HAP-1 (cell line): ENCODE data around the gene TTLL11.

Experiments
- DNase-seq, 2 experiments: peaks; one replicate each; pipeline ENCODE4 v3.0.0-alpha.2; 2016 to 2020; ENCODE audit warnings: low spot score in 2 of 2
- H3K27me3 ChIP-seq: fragments of 250-450 bp; sonication (Bioruptor Pico); 2 replicates; pipeline ENCODE4 v1.5.1; 2020; ENCODE audit warnings: low read depth, mild to moderate bottlenecking, moderate library complexity
- H3K36me3 ChIP-seq: fragments of 250-450 bp; sonication (Bioruptor Pico); replicated peaks from 2 replicates; pipeline ENCODE4 v1.5.1; 2020; ENCODE audit warnings: mild to moderate bottlenecking
- H3K4me1 ChIP-seq: fragments of 250-450 bp; sonication (Bioruptor Pico); 2 replicates; pipeline ENCODE4 v1.5.1; 2020; ENCODE audit warnings: mild to moderate bottlenecking
- H3K4me3 ChIP-seq: fragments of 250-450 bp; sonication (Bioruptor Pico); 2 replicates; pipeline ENCODE4 v1.5.1; 2020; ENCODE audit warnings: mild to moderate bottlenecking, moderate library complexity
- H3K9me3 ChIP-seq: fragments of 250-450 bp; sonication (Bioruptor Pico); 2 replicates; pipeline ENCODE4 v1.5.1; 2020; ENCODE audit warnings: mild to moderate bottlenecking, moderate library complexity
- in situ Hi-C: fragments of 300-500 bp; cut with MboI; formaldehyde crosslinking; loops from 3 replicates; pipeline ENCODE4 v1.14.3; 2020; ENCODE audit warnings: low sequenced_read_pairs, inconsistent platforms, mixed read lengths

TTLL11 gene

DNA sequence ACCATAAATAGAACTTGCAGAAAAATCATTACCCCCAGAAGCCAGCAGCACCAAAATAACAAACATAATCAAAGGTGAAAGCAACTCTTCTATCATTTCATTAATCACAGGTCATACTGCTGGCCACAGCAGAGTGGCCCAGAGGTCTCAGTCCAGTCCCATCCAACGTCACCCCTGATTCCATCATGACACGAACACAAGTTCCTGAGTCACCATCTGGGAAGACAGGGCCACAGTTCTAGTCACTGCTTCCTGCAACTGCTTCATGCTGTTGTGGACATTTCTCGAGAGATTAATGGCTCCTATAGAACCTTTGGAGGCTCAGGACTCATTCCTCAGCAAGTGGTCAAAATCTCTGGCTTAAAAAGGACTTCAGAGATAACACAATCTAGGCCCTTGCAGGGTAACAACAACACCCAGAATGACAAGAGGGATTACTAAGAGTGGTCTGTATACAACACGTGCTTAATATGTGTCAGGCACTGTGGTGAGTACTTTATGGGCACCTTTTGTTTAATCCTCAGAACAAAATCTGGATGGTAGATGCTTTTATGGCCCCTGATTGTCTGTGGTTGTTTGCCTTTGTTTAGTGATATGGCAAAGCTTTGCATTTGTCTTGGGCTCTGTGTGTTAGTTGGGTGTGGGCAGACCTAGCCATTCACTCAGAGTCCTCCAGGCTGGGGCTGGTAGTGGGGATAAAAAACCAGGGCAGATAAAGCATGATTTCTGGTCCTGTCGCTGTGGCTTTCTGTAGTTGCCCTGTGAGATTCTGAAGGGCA is 257.3 kb downstream of the TTLL11 start:
- DNase-seq, result peak in 1 of 2 experiments; percentile 8
- in situ Hi-C loops, result no loop called here
- no peaks in the 10 kb centered on the region; the same call in 1 of the 2 replicates for H3K27me3 ChIP-seq
- no peaks in the 10 kb centered on the region for H3K4me1 ChIP-seq
- no peaks in the 10 kb centered on the region for H3K9me3 ChIP-seq
- H3K36me3 ChIP-seq, result no peaks in the 10 kb centered on the region
- no peak overlapping the region for H3K4me3 ChIP-seq

DNA sequence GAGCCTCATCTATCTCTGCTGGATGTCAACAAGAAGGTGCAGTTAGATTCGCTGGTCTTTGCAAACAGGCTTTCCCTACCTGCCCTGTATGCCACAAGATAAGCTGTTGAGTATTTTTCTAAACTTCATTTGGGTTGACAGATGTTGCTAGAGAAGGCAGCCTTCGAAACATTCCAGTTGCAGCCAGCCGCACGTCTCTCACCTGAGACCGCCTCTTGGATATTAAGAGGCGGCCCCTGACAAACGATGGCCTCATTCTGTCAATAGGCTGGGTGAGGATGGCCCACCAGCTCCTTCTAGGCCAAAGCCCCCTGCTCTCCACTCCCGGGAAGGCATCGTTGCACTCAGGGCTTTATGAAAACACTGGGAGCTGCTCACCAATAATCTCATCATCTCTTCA is 260.0 kb downstream of the TTLL11 start:
- Histone ChIP-seq H3K27me3 (no peaks in the 10 kb centered on the region; the same call in 1 of the 2 replicates), H3K36me3 (no peaks in the 10 kb centered on the region), H3K4me3 (no peak overlapping the region), H3K4me1 (no peaks in the 10 kb centered on the region), H3K9me3 (no peaks in the 10 kb centered on the region)
- DNase-seq, result peak in 1 of 2 experiments; percentile 1
- in situ Hi-C loops, result no loop called here

DNA sequence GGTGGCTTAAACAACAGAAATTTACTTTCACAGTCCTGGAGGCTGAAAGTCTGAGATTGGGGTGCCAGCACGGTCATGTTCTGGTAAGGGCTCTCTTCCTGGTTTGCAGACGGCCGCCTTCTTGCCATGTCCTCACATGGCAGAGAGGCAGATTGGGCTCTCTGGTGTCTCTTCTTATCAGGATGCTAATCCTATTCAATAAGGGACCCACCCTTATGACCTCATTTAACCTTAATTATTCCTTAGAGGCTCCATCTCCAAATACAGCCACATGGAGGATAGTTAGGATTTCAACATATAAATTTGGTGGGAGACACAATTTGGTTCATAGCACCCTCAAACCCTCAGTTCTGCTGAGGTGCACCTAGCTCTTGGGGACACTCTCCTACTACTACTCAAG is 261.2 kb downstream of the TTLL11 start:
- H3K4me1 ChIP-seq, result no peaks in the 10 kb centered on the region
- no peaks in the 10 kb centered on the region for H3K9me3 ChIP-seq
- no peaks in the 10 kb centered on the region for H3K36me3 ChIP-seq
- in situ Hi-C loops, result no loop called here
- H3K27me3 ChIP-seq, result no peaks in the 10 kb centered on the region
- no peak overlapping the region for H3K4me3 ChIP-seq
- DNase-seq, result peak in 1 of 2 experiments; percentile 1

DNA sequence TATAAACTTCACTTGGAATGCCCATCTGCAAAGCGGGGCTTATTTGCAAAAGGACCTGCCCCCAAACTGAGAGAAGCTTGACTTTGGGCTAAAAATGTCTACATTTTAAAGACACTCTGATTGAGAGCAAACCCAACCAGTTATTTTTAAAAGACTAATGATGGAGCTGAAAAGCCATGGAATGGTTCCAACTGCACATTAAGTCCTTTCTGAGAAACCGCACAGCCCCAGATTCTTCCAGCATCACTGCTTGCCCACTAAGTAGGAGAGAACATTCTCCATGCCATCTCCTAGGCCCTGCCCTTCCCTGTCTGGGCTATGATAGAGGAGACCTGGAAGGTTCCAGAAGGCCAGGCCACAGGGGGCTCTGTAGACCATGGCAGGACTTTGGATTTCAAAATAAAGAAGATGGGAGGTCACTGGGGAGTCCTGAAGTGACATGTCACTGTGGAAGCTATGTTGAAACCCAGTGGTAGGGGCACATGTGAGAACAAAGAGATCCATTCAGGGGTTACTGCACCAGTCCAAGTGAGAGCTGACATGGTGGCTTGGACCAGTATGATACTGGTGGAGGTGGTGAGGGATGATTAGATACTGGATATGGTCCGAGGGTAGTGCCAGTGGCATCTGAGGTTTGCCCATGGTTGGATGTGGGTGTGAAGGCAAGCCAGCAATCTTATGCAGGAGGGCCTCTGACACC is 262.5 kb downstream of the TTLL11 start:
- H3K4me1 ChIP-seq, result no peaks in the 10 kb centered on the region
- in situ Hi-C loops, result no loop called here
- no peaks in the 10 kb centered on the region for H3K27me3 ChIP-seq
- no peak overlapping the region for H3K4me3 ChIP-seq
- peak in 1 of 2 experiments; percentile 4 for DNase-seq
- H3K36me3 ChIP-seq, result no peaks in the 10 kb centered on the region
- H3K9me3 ChIP-seq, result no peaks in the 10 kb centered on the region

DNA sequence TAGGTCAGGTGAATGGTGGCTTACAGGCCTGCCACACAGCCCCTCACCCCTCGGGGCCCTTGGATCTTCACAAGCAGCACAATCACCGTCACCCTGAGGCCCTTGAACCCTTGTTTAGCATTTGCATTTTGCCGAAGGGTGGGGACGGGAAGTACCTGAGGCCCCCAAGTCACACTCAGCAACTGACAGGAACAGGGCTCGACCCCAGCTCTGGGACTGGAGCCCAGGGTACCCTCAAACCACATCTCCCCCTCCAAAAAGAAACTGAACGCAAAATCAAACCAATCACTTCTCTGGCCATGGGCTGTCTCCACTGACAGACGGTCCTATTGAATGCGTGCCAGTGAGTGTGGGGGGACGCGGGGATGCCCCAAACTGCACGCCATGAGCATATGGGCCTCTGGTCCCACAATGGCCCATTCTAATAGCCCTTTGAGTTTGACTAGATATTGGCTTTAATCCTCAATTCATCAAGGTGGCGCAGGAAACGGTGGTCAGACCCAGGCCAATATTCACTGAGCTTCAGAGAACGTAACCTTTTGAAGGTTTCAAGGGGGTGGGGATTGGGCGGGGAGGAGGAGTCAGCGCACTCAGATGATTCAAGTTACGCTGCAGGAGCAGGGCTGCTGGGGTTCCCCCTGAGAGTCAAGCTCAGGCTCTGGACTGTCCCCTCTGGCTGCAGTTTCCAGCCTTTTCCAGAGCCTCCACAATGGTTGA is 265.7 kb downstream of the TTLL11 start:
- no peaks in the 10 kb centered on the region for H3K9me3 ChIP-seq
- no peaks in the 10 kb centered on the region for H3K4me1 ChIP-seq
- no peak for DNase-seq
- in situ Hi-C loops, result no loop called here
- H3K4me3 ChIP-seq, result no peak overlapping the region
- H3K36me3 ChIP-seq, result no peaks in the 10 kb centered on the region
- no peaks in the 10 kb centered on the region for H3K27me3 ChIP-seq

DNA sequence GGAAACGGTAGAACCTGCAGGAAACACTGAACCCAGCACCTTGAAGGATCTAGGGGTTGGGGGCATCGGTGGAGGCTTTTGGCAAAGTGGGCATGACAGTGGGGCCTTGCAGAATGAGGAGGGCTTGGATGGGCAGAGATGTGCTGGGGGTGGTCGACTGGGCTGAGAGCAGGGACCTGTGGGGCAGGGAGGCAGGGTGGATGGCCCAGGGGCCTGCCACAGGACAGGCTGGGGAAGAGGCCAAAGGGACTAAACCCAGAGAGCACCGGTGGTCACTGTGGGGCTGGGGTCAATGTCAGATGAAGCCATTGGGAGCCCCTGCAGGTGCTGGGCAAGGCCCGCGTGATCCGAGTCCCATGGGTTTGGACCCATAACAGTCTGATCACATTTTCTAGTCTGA is 266.4 kb downstream of the TTLL11 start:
- Histone ChIP-seq H3K9me3 (no peaks in the 10 kb centered on the region), H3K4me3 (no peak overlapping the region), H3K27me3 (no peaks in the 10 kb centered on the region), H3K4me1 (no peaks in the 10 kb centered on the region), H3K36me3 (no peaks in the 10 kb centered on the region)
- in situ Hi-C loops, result no loop called here
- DNase-seq, result no peak

DNA sequence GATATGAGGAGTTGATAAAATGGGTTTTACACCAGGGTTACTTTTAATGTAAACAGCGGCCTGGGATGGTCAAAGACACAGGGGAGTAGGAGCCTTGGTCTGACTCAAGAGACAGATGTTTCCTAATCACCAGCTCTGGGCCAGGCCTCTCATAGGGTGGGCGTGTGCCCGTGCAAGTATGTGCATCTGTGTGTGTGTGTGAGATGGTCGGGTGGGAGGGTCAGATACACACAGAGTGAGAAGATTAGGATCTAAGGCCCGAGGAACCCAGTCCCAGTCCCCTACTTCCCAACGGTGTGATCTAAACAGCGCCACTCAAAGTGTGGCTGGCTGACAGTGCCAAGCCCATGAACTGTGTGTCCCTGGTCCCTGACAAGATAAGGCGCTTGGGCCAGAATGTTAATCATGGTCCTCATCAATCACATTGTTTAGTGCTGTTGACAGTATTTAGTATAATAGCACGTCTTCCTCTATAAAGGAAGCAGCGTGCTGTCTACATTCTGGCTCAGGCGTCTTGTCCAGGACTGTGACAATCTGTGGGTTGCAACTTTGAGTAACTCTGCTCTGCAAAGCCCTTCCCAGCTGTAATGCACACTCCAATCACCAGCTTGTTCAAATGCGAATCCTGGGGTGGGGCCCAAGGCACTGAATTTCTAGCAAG is 267.9 kb downstream of the TTLL11 start:
- no peak overlapping the region for H3K4me3 ChIP-seq
- no peak for DNase-seq
- peaks cover 2% of the 10 kb centered on the region for H3K4me1 ChIP-seq
- no peaks in the 10 kb centered on the region for H3K36me3 ChIP-seq
- no peaks in the 10 kb centered on the region for H3K27me3 ChIP-seq
- no peaks in the 10 kb centered on the region for H3K9me3 ChIP-seq
- in situ Hi-C loops, result no loop called here

DNA sequence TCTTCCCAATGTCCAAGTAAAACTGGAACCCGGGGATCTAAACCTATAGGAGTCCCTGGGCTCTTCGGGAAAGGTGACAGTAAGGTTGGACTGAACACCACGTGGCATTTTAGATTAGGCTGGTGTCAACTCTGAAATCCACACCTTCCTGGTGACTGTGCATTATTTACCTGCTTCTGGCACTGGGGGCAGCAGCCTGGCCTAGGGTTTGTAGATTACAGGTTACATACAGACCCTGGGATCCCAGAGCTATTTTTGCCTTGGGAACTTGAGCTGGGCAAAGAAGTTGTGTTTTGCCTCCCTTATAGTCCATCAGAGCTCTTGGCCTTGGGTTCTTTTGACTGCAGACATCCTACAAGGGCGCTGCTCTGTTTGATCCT is 268.5 kb downstream of the TTLL11 start:
- H3K36me3 ChIP-seq, result no peaks in the 10 kb centered on the region
- no peak overlapping the region for H3K4me3 ChIP-seq
- peaks cover 6% of the 10 kb centered on the region for H3K4me1 ChIP-seq
- in situ Hi-C loops, result no loop called here
- H3K27me3 ChIP-seq, result no peaks in the 10 kb centered on the region
- no peaks in the 10 kb centered on the region for H3K9me3 ChIP-seq
- DNase-seq, result no peak

DNA sequence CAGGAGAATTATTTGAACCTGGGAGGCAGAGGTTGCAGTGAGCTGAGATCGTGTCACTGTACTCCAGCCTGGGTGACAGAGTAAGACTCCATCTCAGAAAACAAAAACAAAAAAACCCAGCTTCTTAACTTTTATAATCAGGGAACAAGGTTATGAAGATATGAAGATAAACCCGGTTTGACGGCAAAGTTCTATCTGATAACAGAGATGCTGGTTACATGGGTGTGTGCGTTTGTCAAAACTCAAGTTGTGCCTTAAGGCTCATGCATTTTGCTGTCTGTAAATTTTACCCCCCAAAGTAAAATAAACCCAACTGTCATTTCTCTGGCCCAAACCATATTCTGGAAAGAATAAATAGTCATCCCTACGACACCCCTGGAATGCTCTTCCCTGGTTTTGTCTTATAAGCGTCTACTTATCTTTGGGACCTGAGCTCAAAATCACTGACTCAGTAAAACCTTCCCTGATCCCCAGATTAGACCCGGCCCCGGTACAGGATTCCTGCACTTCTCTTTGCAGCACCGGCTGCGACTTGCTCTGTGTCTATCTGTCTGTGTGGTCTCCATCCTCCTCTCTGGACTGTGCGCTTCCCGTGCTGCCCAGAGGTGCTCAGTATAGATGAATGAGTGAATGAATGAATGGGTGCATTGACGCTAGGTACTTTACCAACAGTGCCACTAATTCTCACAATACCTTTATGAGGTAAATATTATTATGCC is 269.5 kb downstream of the TTLL11 start:
- Histone ChIP-seq H3K4me3 (no peak overlapping the region), H3K36me3 (no peaks in the 10 kb centered on the region), H3K9me3 (no peaks in the 10 kb centered on the region), H3K4me1 (peaks cover 16% of the 10 kb centered on the region), H3K27me3 (no peaks in the 10 kb centered on the region)
- no peak for DNase-seq
- in situ Hi-C loops, result no loop called here

DNA sequence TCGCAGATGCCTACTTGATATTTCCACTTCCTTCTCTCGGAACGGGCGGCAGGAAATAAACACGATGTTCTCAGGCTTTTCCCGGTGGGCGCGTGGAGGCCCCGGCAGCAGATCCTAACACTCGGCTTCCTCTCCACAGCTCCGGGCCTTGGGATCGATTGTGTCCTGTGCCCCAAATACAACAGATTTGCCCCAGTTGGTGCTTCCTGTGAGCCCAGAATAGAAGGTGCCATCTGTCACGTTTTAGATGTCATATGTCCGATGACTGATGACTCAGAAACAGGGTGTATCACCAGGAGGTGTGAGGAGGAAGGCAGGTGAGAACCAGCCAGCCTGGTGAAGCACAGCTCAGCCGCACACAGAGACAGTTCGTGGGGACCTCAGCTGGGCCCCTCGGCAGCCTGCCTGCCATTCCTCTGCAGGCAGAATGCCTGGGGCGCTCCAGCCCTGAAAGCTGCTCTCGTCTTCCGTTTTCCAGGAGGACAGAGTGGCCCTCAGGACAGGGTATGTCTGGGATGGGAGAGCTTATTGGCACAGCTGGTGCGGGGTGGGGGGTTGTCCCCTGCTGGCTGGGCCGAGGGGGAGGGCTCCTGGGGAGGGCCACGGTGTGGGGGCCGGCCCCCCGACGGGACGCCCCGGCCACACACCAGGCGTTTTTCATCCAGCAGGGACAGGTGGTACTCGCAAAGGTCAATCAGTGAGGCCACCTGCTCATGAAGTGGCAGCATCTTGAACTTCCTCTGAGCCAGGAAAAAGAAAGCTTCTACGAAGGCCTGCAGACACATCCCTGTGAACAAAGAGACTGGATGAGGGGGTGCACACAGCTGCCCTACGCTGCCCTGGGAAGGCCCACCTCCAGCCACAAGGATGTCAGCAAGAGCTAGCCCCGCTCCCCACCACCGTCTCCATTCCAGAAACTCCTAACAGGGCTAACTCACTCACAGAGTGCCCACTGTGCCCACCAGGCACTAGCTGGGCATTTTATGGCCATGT is 270.7 kb downstream of the TTLL11 start:
- DNase-seq, result no peak
- Histone ChIP-seq H3K4me1 (peaks cover 17% of the 10 kb centered on the region), H3K4me3 (no peak overlapping the region), H3K9me3 (no peaks in the 10 kb centered on the region), H3K27me3 (no peaks in the 10 kb centered on the region), H3K36me3 (no peaks in the 10 kb centered on the region)
- in situ Hi-C loops, result no loop called here

DNA sequence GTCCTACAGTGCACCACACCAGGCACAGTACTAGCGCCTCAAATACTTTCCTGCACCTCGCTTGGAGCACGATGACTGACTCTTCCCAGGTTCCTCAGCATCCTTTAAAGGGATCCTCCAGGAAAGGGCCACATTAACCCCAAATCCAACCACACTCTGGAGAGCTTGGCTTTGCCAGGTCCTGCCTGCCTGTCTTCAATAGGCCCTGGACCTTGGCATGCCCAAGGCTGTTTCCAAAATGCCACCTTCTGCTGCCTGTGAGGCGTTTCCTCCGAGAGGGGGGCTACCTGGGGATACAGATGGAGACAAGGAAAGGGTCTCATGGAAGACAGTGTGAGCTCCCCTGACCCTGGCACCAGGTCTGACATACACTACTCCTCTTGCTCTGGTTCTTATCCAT is 271.8 kb downstream of the TTLL11 start:
- Histone ChIP-seq H3K4me1 (peaks cover 17% of the 10 kb centered on the region), H3K27me3 (no peaks in the 10 kb centered on the region), H3K4me3 (no peak overlapping the region), H3K9me3 (no peaks in the 10 kb centered on the region), H3K36me3 (no peaks in the 10 kb centered on the region)
- no peak for DNase-seq
- in situ Hi-C loops, result no loop called here

DNA sequence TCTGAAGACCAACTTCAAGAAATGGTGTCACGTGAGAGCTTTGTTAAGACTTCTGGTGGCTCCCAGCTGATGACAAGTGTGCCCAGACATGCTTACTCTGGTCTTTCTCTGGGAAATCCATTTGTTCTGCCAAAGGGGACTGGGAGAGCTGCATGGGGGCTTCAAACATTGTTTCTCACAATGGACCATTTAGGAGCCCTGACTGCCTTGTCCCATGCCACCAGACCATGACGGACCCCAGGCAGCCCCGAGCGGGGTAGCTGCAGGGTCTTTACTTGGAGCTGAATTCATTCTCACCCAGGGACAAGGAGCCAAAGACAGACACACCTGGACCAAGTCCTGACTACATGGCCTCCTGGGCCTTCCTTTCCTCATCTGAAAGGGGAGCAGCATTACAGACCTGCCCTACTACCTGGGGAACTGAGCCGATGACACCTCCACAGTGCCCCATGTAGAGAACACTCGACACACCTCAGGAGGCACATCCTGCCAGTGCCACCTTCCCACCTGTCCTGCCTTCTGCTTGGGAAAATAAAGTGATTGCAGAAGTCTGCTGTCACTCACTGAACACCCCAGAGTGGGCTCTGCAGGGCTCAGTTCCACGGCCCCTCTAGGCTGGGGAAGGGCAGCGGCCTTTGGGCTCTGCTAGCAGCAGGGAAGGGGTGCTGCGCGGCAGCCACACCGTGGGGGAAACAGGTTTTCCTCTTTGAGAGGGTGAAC is 272.7 kb downstream of the TTLL11 start:
- H3K36me3 ChIP-seq, result no peaks in the 10 kb centered on the region
- H3K27me3 ChIP-seq, result no peaks in the 10 kb centered on the region
- no peaks in the 10 kb centered on the region for H3K9me3 ChIP-seq
- in situ Hi-C loops, result no loop called here
- DNase-seq, result no peak
- peaks cover 24% of the 10 kb centered on the region for H3K4me1 ChIP-seq
- no peak overlapping the region for H3K4me3 ChIP-seq
